ENCODE measurements around the gene NINJ2.

- TF ChIP-seq, protein P1, sequence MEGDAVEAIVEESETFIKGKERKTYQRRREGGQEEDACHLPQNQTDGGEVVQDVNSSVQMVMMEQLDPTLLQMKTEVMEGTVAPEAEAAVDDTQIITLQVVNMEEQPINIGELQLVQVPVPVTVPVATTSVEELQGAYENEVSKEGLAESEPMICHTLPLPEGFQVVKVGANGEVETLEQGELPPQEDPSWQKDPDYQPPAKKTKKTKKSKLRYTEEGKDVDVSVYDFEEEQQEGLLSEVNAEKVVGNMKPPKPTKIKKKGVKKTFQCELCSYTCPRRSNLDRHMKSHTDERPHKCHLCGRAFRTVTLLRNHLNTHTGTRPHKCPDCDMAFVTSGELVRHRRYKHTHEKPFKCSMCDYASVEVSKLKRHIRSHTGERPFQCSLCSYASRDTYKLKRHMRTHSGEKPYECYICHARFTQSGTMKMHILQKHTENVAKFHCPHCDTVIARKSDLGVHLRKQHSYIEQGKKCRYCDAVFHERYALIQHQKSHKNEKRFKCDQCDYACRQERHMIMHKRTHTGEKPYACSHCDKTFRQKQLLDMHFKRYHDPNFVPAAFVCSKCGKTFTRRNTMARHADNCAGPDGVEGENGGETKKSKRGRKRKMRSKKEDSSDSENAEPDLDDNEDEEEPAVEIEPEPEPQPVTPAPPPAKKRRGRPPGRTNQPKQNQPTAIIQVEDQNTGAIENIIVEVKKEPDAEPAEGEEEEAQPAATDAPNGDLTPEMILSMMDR (IDR thresholded peaks at IDR 0.05): no peak
- no peak for TF ChIP-seq POLR2A (IDR thresholded peaks at IDR 0.05)
These were observed 61.1 kb downstream of the NINJ2 start for GRCh38 chr12:601976-602699.

All from esophagus squamous epithelium (tissue), 4 donors.